A673 (cell line): Measurements from ENCODE around the gene EPS15. TPM values are rescaled to one million over a fixed set of nuclear protein-coding genes. Genes with fewer than 3 reads are reported as not detected.
"Not testable (repeated sequence)": the region's sequence is repeated elsewhere in the genome, so short reads cannot be mapped to it uniquely, and the experiment has no call there.

Experiments
- BruUV-seq: library from RNA; stranded (reverse); fragments of 400-500 nt; replicated peaks from 2 replicates; lab custom pipeline; 2021; lab: Mats Ljungman, UMichigan
- CTCF ChIA-PET: fragments of 300-600 bp; sonication (Branson Sonifier 250); formaldehyde crosslinking; loops from one replicate; lab custom pipeline; 2022; ENCODE audit warnings: antibody characterized with exemption; lab: Charles Lee
- POLR2A ChIA-PET: fragments of 300-600 bp; sonication (Branson Sonifier 250); formaldehyde crosslinking; loops from one replicate; lab custom pipeline; 2022; ENCODE audit warnings: antibody characterized with exemption; ENCODE audit not compliant: low non-redundant PET; lab: Charles Lee
- DNase-seq: peaks from one replicate; pipeline ENCODE4 v3.0.0-alpha.2; 2015; ENCODE audit warnings: low spot score
- H3K27ac ChIP-seq: fragments of 200-600 bp; sonication (generic); 2 replicates; pipeline ENCODE4 v1.5.1; 2016; ENCODE audit warnings: mixed run types, low read depth, mild to moderate bottlenecking, mixed read lengths, antibody characterized with exemption, low read length; ENCODE audit not compliant: poor library complexity, severe bottlenecking
- H3K27me3 ChIP-seq: fragments of 200-600 bp; sonication (generic); replicated peaks from 2 replicates; pipeline ENCODE4 v1.6.1; 2017; ENCODE audit warnings: mixed run types, low read depth, mild to moderate bottlenecking, mixed read lengths, antibody characterized with exemption, low read length; ENCODE audit not compliant: insufficient read depth, poor library complexity
- H3K36me3 ChIP-seq: fragments of 200-600 bp; sonication (generic); 2 replicates; pipeline ENCODE4 v1.6.1; 2016; ENCODE audit warnings: mixed run types, mild to moderate bottlenecking, mixed read lengths, antibody characterized with exemption, low read length; ENCODE audit not compliant: insufficient read depth, poor library complexity, severe bottlenecking
- H3K4me1 ChIP-seq: fragments of 200-600 bp; sonication (generic); 2 replicates; pipeline ENCODE4 v1.6.1; 2017; ENCODE audit warnings: mixed run types, mild to moderate bottlenecking, mixed read lengths, antibody characterized with exemption, low read length; ENCODE audit not compliant: insufficient read depth, poor library complexity, severe bottlenecking
- H3K4me3 ChIP-seq: fragments of 200-600 bp; sonication (generic); 2 replicates; pipeline ENCODE4 v1.5.1; 2016; ENCODE audit warnings: low read depth, mixed run types, mild to moderate bottlenecking, mixed read lengths, low read length; ENCODE audit not compliant: poor library complexity, severe bottlenecking
- H3K9me3 ChIP-seq: fragments of 200-600 bp; sonication (generic); 2 replicates; pipeline ENCODE4 v1.6.1; 2016; ENCODE audit warnings: mixed run types, low read depth, mild to moderate bottlenecking, mixed read lengths, antibody characterized with exemption, low read length; ENCODE audit not compliant: poor library complexity, severe bottlenecking
- EZH2 ChIP-seq: fragments of 200-600 bp; sonication (generic); IDR thresholded peaks from 2 replicates; pipeline ENCODE4 v1.6.1; 2017; ENCODE audit warnings: borderline replicate concordance, low read depth, mild to moderate bottlenecking, mixed read lengths, antibody characterized with exemption, low read length; ENCODE audit not compliant: poor library complexity, severe bottlenecking
- intact Hi-C: fragments of 100-400 bp; cut with micrococcal nuclease; formaldehyde crosslinking; loops from one replicate; pipeline ENCODE4 v1.10.0; 2022; ENCODE audit not compliant: unreplicated experiment
- total RNA-seq: library from RNA; stranded (reverse); gene quantifications from 2 replicates; pipeline ENCODE4 v1.2.3, GENCODE V29; 2021
- TF ChIP-seq, protein P1 (sequence below): fragments of 300-800, 200-600 bp; sonication (generic); conservative IDR thresholded peaks from 2 replicates; pipeline ENCODE4 v1.5.1; 2017; ENCODE audit warnings: low read depth, mild to moderate bottlenecking, antibody characterized with exemption, low read length, moderate library complexity, mixed read lengths

The EPS15 gene
- total RNA-seq, 1 experiment from 2014 or later, result 50.6 TPM

DNA sequence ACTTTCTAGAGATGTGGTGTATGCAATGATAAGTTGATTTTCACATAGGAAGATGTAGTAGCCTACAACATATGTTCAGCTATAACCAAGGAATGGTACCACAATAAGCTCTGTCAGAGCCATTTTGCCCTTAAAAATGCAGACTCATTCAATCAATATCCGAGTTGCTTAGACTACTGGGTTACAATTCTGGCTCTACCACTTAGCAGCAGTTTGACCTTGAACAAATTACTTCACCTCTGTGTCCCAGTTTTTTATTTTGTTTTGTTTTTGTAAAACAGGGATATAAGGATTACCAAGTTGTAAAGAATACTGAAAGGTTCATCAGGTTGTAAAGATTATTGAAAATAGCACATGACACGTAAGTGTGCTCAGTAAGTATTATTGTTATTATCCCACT is 9.3 kb downstream of the EPS15 start:
- TF ChIP-seq EZH2, result no peak
- TF ChIP-seq, protein P1, sequence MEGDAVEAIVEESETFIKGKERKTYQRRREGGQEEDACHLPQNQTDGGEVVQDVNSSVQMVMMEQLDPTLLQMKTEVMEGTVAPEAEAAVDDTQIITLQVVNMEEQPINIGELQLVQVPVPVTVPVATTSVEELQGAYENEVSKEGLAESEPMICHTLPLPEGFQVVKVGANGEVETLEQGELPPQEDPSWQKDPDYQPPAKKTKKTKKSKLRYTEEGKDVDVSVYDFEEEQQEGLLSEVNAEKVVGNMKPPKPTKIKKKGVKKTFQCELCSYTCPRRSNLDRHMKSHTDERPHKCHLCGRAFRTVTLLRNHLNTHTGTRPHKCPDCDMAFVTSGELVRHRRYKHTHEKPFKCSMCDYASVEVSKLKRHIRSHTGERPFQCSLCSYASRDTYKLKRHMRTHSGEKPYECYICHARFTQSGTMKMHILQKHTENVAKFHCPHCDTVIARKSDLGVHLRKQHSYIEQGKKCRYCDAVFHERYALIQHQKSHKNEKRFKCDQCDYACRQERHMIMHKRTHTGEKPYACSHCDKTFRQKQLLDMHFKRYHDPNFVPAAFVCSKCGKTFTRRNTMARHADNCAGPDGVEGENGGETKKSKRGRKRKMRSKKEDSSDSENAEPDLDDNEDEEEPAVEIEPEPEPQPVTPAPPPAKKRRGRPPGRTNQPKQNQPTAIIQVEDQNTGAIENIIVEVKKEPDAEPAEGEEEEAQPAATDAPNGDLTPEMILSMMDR, result no peak
- POLR2A ChIA-PET, result no interaction called here
- no peaks in the 10 kb centered on the region for H3K27me3 ChIP-seq
- H3K27ac ChIP-seq, result peak overlapping the region; percentile 7
- DNase-seq, result no peak
- peaks cover 48% of the 10 kb centered on the region for H3K4me1 ChIP-seq
- intact Hi-C loops, result no loop called here
- H3K4me3 ChIP-seq, result no peak overlapping the region
- H3K9me3 ChIP-seq, result no peaks in the 10 kb centered on the region
- CTCF ChIA-PET, result no interaction called here
- H3K36me3 ChIP-seq, result peaks cover 6% of the 10 kb centered on the region
- no TSS peak for BruUV-seq

DNA sequence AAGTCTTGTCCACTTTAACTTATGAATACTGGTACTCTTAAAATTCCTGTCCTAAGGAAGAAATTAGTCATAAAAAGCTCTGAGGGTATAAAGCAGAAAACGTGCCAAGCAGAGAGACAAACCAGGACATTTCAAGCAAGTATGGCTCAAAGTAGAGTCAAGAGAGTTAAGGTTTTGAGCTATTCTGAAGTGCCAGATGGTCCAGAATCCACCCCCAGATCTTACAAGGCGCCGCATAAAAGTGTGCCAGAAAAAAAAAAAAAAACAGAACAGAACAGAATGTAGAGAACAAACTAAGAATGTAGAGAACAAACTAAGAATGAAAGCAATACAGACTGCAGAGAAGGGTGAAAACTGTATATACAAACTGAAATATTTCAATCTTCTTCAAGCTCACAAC is 12.5 kb downstream of the EPS15 start:
- intact Hi-C loops, result no loop called here
- no peak for TF ChIP-seq EZH2
- TF ChIP-seq, protein P1, result no peak
- peaks cover 17% of the 10 kb centered on the region for H3K4me1 ChIP-seq
- H3K9me3 ChIP-seq, result no peaks in the 10 kb centered on the region
- H3K4me3 ChIP-seq, result peak overlapping the region; percentile 34
- BruUV-seq, result no TSS peak
- peak overlapping the region; percentile 58 for H3K27ac ChIP-seq
- DNase-seq, result peak; percentile 80
- H3K27me3 ChIP-seq, result no peaks in the 10 kb centered on the region
- peaks cover 6% of the 10 kb centered on the region for H3K36me3 ChIP-seq
- POLR2A ChIA-PET, result no interaction called here
- CTCF ChIA-PET, result no interaction called here

DNA sequence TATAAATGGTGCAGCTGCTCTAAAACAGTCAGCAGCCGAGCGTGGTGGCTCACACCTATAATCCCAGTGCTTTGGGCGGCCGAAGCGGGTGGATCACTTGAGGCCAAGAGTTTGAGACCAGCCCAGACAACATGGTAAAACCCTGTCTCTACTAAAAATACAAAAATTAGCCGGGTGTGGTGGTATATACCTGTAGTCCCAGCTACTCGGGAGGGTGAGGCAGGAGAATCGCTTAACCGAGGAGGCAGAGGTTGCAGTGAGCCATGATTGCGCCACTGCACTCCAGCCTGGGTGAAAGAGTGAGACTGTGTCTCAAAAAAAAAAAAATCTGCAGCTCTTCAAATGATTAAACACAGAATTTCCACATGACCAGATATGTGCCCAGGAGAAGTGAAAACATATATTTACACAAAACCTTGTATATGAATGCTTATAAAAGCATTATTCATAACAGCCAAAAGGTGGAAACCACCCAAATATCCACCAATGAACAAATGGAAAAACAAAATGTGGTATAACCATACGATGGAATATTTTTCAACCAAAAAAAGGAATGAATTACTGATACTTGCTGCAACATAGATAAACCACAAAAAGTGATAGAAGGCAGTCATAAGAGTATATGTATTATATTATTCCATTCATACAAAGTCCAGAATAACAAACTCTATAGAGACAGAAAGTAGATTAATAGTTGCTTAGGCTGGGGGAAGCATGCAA is 14.1 kb downstream of the EPS15 start:
- Histone ChIP-seq H3K4me3 (no peak overlapping the region), H3K9me3 (no peaks in the 10 kb centered on the region), H3K4me1 (peaks cover 15% of the 10 kb centered on the region), H3K27me3 (no peaks in the 10 kb centered on the region), H3K36me3 (peaks cover 6% of the 10 kb centered on the region), H3K27ac (no peak overlapping the region)
- BruUV-seq, result no TSS peak
- intact Hi-C loops, result no loop called here
- CTCF ChIA-PET, result no interaction called here
- no peak for DNase-seq
- POLR2A ChIA-PET, result no interaction called here
- TF ChIP-seq EZH2, result no peak
- TF ChIP-seq, protein P1, result no peak

DNA sequence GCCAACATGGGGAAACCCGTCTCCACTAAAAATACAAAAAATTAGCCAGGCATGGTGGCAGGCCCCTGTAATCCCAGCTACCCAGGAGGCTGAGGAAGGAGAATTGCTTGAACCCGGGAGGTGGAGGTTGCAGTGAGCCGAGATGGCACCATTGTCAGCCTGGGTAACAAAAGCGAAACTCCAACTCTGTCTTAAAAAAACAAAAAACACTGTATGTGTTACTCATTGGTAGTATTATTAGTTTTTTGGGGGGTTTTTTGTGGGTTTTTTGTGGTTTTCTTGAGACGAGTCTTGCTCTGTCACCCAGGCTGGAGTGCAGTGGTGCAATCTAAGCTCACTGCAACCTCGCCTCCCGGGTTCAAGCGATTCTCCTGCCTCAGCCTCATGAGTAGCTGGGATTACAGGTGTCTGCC is 17.8 kb downstream of the EPS15 start:
- POLR2A ChIA-PET, result not testable (repeated sequence)

More for the DNA sequence above, 17.8 kb downstream of the EPS15 start:
- H3K36me3 ChIP-seq, CTCF ChIA-PET, DNase-seq, H3K4me1 ChIP-seq, BruUV-seq, H3K4me3 ChIP-seq, intact Hi-C loops, H3K27me3 ChIP-seq, H3K9me3 ChIP-seq, H3K27ac ChIP-seq: not testable (repeated sequence)
